GM18909 (cell line): ENCODE measurements around the gene KISS1R.

Source experiments
- ATAC-seq: cut with Tn5 transposase; IDR thresholded peaks from one replicate; pipeline ENCODE4 v1.9.1; 2021; ENCODE audit warnings: mild to moderate bottlenecking; ENCODE audit not compliant: unreplicated experiment, poor library complexity

The KISS1R gene

GRCh38 chr19:919199-920050, 2.3 kb downstream of the KISS1R start:
- ATAC-seq, result no peak

DNA sequence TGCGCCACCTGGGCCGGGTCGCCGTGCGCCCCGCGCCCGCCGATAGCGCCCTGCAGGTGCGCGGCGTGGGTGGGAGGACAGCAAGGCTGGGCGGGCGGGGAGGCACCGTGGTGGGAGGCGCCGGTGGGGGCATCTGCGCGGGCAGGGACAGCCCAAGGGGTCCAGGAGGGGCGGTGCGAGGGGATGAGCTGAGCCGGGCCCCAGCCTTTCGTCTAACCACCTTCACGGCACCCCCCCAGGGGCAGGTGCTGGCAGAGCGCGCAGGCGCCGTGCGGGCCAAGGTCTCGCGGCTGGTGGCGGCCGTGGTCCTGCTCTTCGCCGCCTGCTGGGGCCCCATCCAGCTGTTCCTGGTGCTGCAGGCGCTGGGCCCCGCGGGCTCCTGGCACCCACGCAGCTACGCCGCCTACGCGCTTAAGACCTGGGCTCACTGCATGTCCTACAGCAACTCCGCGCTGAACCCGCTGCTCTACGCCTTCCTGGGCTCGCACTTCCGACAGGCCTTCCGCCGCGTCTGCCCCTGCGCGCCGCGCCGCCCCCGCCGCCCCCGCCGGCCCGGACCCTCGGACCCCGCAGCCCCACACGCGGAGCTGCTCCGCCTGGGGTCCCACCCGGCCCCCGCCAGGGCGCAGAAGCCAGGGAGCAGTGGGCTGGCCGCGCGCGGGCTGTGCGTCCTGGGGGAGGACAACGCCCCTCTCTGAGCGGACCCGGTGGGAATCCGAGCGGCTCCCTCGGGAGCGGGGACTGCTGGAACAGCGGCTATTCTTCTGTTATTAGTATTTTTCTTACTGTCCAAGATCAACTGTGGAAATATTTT, 3.1 kb downstream of the KISS1R start:
- no peak for ATAC-seq

GRCh38 chr19:924553-925086, 7.5 kb downstream of the KISS1R start:
- no peak for ATAC-seq

GRCh38 chr19:925087-925525, 8.0 kb downstream of the KISS1R start:
- peak; percentile 12 for ATAC-seq

DNA sequence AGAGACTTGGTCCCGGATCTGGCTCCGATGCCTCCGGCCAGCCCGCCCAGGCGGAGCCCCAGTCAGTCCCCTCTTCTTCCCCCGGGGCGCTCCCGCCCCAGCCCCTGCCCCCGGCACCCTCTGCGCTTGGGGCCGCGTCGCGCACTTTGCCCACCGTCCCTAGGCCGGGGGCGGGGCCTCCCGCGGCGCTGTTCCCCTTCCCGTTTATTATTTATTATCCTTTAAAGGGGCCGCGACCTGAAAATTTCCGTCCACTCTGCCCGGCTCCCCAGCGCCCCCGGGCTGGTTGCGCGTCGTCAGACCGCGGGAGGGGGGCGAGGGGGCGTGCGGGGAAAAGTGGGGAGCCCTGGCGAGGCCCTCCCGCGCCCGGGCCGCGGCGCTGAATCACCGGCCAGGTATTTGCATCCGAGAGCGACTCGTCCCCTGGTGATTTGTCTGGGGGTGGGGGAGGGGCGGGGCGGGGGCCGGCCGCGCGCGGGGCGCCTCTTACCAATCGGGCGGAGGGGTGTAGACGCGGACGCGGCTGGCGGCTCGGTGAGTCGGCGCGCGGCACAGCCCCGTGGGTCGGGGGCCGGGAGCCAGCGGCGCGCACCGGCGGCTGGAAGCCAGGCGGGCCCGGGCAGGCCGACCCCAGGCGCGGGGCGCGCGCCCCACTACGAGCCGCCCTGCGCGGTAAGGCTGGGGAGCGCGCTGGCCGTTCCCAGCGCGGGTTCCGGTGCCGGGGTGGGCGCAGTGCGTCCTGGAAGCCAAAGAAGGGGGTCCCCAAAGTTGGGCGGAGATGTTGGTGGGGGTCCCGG, 8.6 kb downstream of the KISS1R start, which contains the start of gene ARID3A:
ARID3A (plus strand) TSS at position 510 of the 797 bp plus-strand sequence. CDS start 3,494 bp downstream, outside the sequence.
- peak; percentile 52 for ATAC-seq

DNA sequence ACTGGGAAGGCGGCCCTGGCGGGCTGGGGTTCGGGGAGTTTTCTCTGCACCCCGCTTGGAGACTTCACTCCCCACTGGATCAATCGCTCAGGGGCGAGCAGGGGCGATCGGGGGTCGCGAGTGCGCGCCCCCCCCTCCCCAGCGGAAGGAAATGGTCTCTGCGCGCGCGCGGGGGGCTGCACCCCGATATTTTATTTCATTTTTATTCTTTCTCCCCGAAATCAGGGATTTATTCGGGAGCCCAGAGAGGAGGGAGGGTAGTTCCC, 9.1 kb downstream of the KISS1R start:
- no peak for ATAC-seq

GRCh38 chr19:926589-927350, 9.6 kb downstream of the KISS1R start:
- no peak for ATAC-seq

GRCh38 chr19:927351-927779, 10.2 kb downstream of the KISS1R start:
- ATAC-seq, result no peak

DNA sequence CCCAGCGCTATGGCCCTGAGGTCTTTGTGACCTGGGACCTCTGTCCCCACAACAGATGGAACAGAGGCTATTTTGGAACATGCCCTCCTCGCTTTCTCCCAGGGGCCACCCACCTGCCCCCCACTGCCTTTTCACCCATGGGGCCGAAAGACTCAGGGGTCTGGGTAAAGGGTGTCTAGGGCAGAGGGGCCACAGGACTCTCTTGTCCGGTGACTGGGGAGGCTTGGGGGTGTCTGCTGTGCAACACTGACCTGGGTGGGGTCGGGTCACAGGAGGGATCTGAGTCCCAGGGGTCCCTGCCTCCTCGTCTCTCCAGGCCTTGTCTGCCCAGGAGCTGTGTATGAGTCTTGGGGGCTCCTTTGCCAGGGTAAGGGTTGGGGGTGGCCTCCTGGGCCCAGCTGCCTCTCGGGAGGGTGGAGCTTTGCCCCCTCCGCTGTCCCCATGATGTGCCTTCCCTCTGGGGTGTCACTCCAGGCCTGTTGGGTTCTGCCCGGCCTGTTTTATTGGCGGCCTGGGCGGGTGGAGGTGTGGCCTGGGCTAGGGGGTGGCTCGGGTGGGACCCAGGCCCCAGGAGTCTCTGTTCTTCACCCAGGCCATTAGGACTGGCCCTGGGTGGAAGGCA, 10.8 kb downstream of the KISS1R start:
- ATAC-seq, result no peak

GRCh38 chr19:928471-929202, 11.5 kb downstream of the KISS1R start:
- no peak for ATAC-seq

GRCh38 chr19:929203-929890, 12.2 kb downstream of the KISS1R start:
- no peak for ATAC-seq

DNA sequence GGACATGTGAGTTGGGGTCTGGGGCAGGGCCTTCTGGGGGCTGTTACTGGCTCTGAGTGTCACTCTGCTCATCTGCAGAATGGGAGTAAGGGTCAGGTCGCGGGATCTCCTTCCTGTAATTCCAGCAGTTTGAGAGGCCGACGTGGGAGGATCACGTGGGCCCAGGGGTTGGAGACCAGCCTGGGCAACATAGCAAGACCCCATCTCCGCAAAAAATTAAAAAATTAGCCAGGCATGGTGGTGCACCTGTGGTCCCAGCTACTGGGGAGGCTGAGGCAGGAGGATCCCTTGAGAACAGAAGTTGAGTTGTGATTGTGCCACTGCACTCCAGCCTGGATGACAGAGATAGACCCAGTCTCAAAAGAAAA, 12.7 kb downstream of the KISS1R start:
- no peak for ATAC-seq

DNA sequence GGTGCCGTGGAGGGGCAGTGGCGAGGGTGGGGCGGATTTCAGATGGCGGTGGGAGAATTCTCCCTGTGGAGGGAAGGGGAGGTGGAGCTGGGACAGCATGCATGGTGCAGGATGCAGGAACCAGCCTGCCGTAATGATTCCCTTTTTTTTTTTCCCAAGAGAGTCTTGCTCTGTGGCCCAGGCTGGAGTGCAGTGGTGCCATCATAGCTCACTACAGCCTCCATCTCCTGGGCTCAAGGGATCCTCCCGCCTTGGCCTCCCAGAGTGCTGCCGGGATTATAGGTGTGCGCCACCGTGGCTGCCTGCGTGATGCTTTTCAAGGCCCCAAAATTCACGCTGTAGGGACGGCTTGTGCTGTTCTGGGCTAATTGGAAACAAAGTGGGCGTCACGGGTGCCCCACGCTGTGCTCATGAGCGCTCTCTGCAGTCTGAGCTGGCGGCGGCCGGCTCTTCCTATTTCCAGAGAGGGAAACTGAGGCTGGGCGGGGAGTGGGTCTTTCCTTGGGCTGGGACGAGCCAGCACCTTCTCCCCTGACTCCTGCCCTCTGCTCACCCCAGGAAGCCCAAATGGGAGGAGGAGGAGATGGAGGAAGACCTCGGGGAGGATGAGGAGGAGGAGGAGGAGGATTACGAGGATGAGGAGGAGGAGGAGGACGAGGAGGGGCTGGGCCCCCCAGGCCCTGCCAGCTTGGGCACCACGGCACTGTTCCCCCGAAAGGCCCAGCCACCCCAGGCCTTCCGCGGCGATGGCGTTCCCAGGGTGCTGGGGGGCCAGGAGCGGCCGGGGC, 14.9 kb downstream of the KISS1R start:
- ATAC-seq, result no peak

DNA sequence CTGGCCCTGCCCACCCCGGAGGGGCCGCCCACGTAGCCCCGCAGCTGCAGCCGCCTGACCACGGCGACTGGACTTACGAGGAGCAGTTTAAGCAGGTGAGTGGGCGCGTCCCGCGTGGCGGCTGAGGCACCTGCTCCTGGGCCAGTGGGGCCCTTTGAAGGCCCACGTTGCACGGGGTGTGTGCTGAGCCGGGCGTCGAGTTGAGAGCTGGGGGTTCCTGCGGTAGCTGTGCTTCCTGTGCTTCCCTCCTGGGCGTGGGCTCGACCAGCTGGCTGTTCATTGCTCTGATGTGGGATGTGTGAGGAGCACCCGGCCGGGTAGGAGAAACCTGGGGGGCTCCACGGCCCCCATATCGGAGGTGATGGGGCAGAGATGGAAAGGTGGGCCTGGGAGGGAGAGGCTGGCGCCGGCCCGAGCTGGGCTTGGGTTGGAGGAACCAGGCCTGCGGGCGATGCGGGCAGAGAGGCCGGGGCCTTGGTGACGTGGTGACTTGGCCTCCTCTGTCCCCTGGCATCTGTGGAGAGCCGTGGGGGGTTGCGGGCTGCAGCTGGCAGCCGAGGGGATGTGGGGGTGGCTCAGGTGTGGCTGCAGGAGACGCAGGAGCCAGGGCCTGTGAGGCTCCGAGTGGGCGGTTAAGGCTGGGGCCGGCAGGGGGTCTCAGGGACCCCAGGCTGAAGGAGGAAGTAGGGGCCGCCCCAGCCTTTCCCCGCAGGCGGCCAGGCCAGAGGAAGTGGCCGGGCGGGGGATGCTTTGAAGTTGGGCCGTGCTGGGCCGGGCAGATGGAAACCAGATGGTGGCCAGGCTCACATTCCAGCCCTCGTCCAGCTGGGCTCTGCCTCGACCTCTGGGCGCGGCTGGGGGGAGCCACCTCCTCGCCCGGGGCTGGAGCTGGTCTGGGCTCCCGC, 15.8 kb downstream of the KISS1R start:
- ATAC-seq, result no peak

- ATAC-seq, result no peak
Measured at GRCh38 chr19:933553-933882, 16.4 kb downstream of the KISS1R start.

DNA sequence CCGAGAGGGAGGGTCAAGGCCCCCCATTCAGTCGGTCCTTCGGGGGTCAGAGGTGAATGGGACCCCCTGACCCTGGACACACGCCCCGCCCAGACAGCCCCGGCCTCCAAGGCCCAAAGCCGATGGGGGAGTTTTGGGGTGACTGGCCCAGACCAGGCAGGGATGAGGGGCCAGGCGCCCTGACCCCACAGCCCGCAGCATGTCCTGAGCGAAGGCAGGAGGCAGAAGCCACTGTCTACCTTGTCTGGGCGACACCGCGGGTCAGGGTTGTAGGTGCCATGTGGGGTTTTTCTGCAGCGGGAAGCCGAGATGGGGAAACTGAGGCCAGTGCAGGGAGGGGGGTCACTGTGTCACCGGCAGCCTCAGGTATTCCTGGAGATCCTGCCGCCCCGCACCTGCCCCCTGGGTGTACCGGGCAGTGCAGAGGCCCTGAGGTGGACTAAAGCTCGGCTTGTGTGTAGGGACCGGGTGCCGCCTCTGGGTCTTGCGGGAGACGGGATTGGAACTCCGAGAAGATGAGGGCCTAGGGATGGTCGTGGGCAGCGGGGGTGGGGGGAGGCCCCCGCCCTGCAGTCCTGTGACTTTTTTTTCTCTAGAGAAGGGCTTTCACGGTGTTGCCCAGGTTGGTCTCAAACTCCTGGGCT, 17.2 kb downstream of the KISS1R start:
- ATAC-seq, result no peak
